ENCODE results near the gene EHMT2. TPM values are rescaled to one million over a fixed set of nuclear protein-coding genes. Genes with fewer than 3 reads are reported as not detected.

EHMT2 gene
- total RNA-seq, 3 donors from 2014 or later (not counting 1 experiment from before 2014, with no cell fraction given) = 49.3 to 56.6 (median 55.8) TPM

DNA sequence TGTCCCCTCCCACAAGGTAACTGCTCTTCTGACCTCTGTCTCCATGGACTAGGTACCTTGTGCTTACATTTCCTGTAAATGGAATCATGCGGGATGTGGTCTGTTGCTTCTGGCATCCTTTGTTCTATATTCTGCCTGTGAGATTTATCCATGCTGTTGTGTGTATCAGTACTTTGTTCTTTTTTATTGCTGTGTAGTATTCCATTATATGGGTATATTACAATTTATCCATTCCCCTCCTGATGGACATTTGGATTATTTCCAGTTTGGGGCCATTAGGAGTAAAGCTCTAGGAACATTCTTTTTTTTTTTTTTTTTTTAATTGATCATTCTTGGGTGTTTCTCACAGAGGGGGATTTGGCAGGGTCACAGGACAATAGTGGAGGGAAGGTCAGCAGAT lies 33.5 kb upstream of the EHMT2 start:
- H3K27ac ChIP-seq (ENCODE audit: low read length) = no peak overlapping the region
- no peak overlapping the region for H3K4me3 Mint-ChIP-seq
- peaks cover 4 to 9% of the 10 kb centered on the region in 2 donors for H3K27me3 Mint-ChIP-seq (ENCODE audit: low read depth in 2 of 2)
- no peaks in the 10 kb centered on the region for H3K9me3 Mint-ChIP-seq
- no peak overlapping the region for H3K4me3 ChIP-seq (ENCODE audit: low read length)
- H3K9me3 ChIP-seq (ENCODE audit: control insufficient read depth, insufficient read depth, low read length) = no peaks in the 10 kb centered on the region
- 89% methylated on average over 1 of the region's 1 CpG for WGBS (ENCODE audit: insufficient coverage)
- H3K4me1 Mint-ChIP-seq = no peaks in the 10 kb centered on the region
- no peaks in the 10 kb centered on the region for H3K36me3 ChIP-seq (ENCODE audit: control insufficient read depth, insufficient read depth, low read length)
- intact Hi-C loops (cut with micrococcal nuclease) = no loop called here
- DNase-seq = no peak
- H3K27ac Mint-ChIP-seq = no peak overlapping the region
- no peaks in the 10 kb centered on the region for H3K27me3 ChIP-seq (ENCODE audit: control insufficient read depth, insufficient read depth, low read length)
- TF ChIP-seq CTCF (IDR thresholded peaks at IDR 0.05) = no peak
- no peaks in the 10 kb centered on the region for H3K36me3 Mint-ChIP-seq
- ATAC-seq = no peak
- no peaks in the 10 kb centered on the region for H3K4me1 ChIP-seq (ENCODE audit: control insufficient read depth, insufficient read depth, low read length)

DNA sequence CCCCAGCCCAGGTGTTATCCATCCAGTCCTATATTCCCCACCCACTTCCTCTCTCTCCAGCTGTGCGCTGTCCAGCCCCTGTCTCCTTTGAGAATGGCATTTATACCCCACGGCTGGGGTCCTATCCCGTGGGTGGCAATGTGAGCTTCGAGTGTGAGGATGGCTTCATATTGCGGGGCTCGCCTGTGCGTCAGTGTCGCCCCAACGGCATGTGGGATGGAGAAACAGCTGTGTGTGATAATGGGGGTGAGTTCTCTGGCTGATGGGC lies 31.1 kb upstream of the EHMT2 start:
- intact Hi-C loops (cut with micrococcal nuclease) = no loop called here
- ATAC-seq = no peak
- Mint-ChIP-seq H3K4me1 (no peaks in the 10 kb centered on the region), H3K9me3 (no peaks in the 10 kb centered on the region), H3K27ac (no peak overlapping the region), H3K4me3 (no peak overlapping the region), H3K27me3 (ENCODE audit: low read depth in 2 of 2) (peaks cover 4 to 9% of the 10 kb centered on the region in 2 donors), H3K36me3 (no peaks in the 10 kb centered on the region)
- Histone ChIP-seq H3K27ac (ENCODE audit: low read length) (no peak overlapping the region), H3K36me3 (ENCODE audit: control insufficient read depth, insufficient read depth, low read length) (no peaks in the 10 kb centered on the region), H3K27me3 (ENCODE audit: control insufficient read depth, insufficient read depth, low read length) (no peaks in the 10 kb centered on the region), H3K4me3 (ENCODE audit: low read length) (no peak overlapping the region), H3K4me1 (ENCODE audit: control insufficient read depth, insufficient read depth, low read length) (no peaks in the 10 kb centered on the region), H3K9me3 (ENCODE audit: control insufficient read depth, insufficient read depth, low read length) (no peaks in the 10 kb centered on the region)
- no peak for TF ChIP-seq CTCF (IDR thresholded peaks at IDR 0.05)
- no peak for DNase-seq
- WGBS (ENCODE audit: insufficient coverage) = 87% methylated on average over 9 of the region's 9 CpGs

GRCh38 chr6:31927863-31928671 lies 30.6 kb upstream of the EHMT2 start:
- Mint-ChIP-seq H3K4me3 (no peak overlapping the region), H3K27me3 (ENCODE audit: low read depth in 2 of 2) (peaks cover 4 to 9% of the 10 kb centered on the region in 2 donors), H3K27ac (no peak overlapping the region), H3K36me3 (no peaks in the 10 kb centered on the region), H3K4me1 (no peaks in the 10 kb centered on the region), H3K9me3 (no peaks in the 10 kb centered on the region)
- no peak overlapping the region for H3K27ac ChIP-seq (ENCODE audit: low read length)
- no peaks in the 10 kb centered on the region for H3K4me1 ChIP-seq (ENCODE audit: control insufficient read depth, insufficient read depth, low read length)
- H3K4me3 ChIP-seq (ENCODE audit: low read length) = no peak overlapping the region
- no peaks in the 10 kb centered on the region for H3K27me3 ChIP-seq (ENCODE audit: control insufficient read depth, insufficient read depth, low read length)
- no peak for DNase-seq
- ATAC-seq = no peak
- intact Hi-C loops (cut with micrococcal nuclease) = no loop called here
- TF ChIP-seq CTCF (IDR thresholded peaks at IDR 0.05) = no peak
- WGBS (ENCODE audit: insufficient coverage) = 88% methylated on average over 11 of the region's 11 CpGs
- no peaks in the 10 kb centered on the region for H3K9me3 ChIP-seq (ENCODE audit: control insufficient read depth, insufficient read depth, low read length)
- no peaks in the 10 kb centered on the region for H3K36me3 ChIP-seq (ENCODE audit: control insufficient read depth, insufficient read depth, low read length)

Data from natural killer cell (primary cell).